ENCODE results near the gene SETD6.

Gene SETD6

GRCh38 chr16:58515871-58516767 lies 802 bp downstream of the SETD6 start (continued):
- 0 out of 2 replicates have a peak, but pooled peaks have one; percentile 1 for TF ChIP-seq GLIS2 (tag by site-specific recombination; IDR thresholded peaks at IDR 0.05)
- TF ChIP-seq KLF9 (tag by site-specific recombination; IDR thresholded peaks at IDR 0.05; ENCODE audit: low read depth) = peak; percentile 30
- TF ChIP-seq ZNF76 (tag by site-specific recombination; IDR thresholded peaks at IDR 0.05; ENCODE audit: borderline replicate concordance, low read depth) = no peak; the same call in 1 of the 2 replicates
- TF ChIP-seq ZNF114 (tag by site-specific recombination; IDR thresholded peaks at IDR 0.05) = no peak
- TF ChIP-seq ZNF560 (tag by site-specific recombination; IDR thresholded peaks at IDR 0.05; ENCODE audit: borderline replicate concordance) = no peak
- no peak for TF ChIP-seq ZNF404 (tag by site-specific recombination; IDR thresholded peaks at IDR 0.05)
- TF ChIP-seq ZBTB44 (tag by site-specific recombination; IDR thresholded peaks at IDR 0.05) = peak; percentile 50; the same call in 1 of the 2 replicates

GRCh38 chr16:58516768-58517107 lies 1.4 kb downstream of the SETD6 start:
- TF ChIP-seq GFI1B (tag by site-specific recombination; IDR thresholded peaks at IDR 0.05) (0 out of 2 replicates have a peak, but pooled peaks have one; percentile 32), BCL11A (tag by site-specific recombination; IDR thresholded peaks at IDR 0.05; ENCODE audit: low read depth) (no peak)
- no peak overlapping the region for H3K27ac ChIP-seq (ENCODE audit: extremely low read depth, low read depth, low read length)
- no peaks in the 10 kb centered on the region for H3K9me3 ChIP-seq (ENCODE audit: control insufficient read depth, insufficient read depth, low read depth, low read length)
- ChIA-PET POLR2A (interaction anchor here (1.5 kb wide), 1 partner anchor 17 kb away, joined by 3 read pairs; the partner anchor contains the start of gene NDRG4), CTCF (interaction anchor here (1.1 kb wide), 1 partner anchor 40 kb away, joined by 3 read pairs; no protein-coding TSS in a partner anchor)
- peaks cover 22 to 56% of the 10 kb centered on the region in 2 experiments for H3K36me3 ChIP-seq (ENCODE audit: control insufficient read depth in 2 of 2, insufficient read depth in 1 of 2, low read length in 2 of 2)
- no peak overlapping the region for H3K4me3 ChIP-seq (ENCODE audit: low read depth, low read length)
- peaks cover 4% of the 10 kb centered on the region; the same call in 1 of the 2 replicates for H3K4me1 ChIP-seq (ENCODE audit: control insufficient read depth, insufficient read depth, low read length)

- no peak overlapping the region for H3K4me3 ChIP-seq (ENCODE audit: low read depth, low read length)
- POLR2A ChIA-PET = interaction anchor here (0.6 to 1.6 kb wide), 3 partner anchors 27 to 166 kb away, joined by 3 to 9 read pairs (median 6); partner anchors contain the start of gene SLC38A7
- TF ChIP-seq ZNF596 (tag by site-specific recombination; IDR thresholded peaks at IDR 0.05) (no peak), ZBTB17 (tag by site-specific recombination; IDR thresholded peaks at IDR 0.05) (peak; percentile 46; the same call in 1 of the 2 replicates)
- H3K9me3 ChIP-seq (ENCODE audit: control insufficient read depth, insufficient read depth, low read depth, low read length) = no peaks in the 10 kb centered on the region
- CTCF ChIA-PET = interaction anchor here (0.6 to 1.9 kb wide), 4 partner anchors 21 to 321 kb away, joined by 3 to 12 read pairs (median 6); no protein-coding TSS in a partner anchor
- H3K27ac ChIP-seq (ENCODE audit: extremely low read depth, low read depth, low read length) = no peak overlapping the region
- peaks cover 33 to 72% of the 10 kb centered on the region in 2 experiments for H3K36me3 ChIP-seq (ENCODE audit: control insufficient read depth in 2 of 2, insufficient read depth in 1 of 2, low read length in 2 of 2)
- H3K4me1 ChIP-seq (ENCODE audit: control insufficient read depth, insufficient read depth, low read length) = peaks cover 4% of the 10 kb centered on the region; the same call in 1 of the 2 replicates
These were observed 3.0 kb downstream of the SETD6 start for GRCh38 chr16:58518083-58518979.

- H3K36me3 ChIP-seq (ENCODE audit: control insufficient read depth in 2 of 2, insufficient read depth in 1 of 2, low read length in 2 of 2) = peaks cover 36 to 79% of the 10 kb centered on the region in 2 experiments
- H3K27ac ChIP-seq (ENCODE audit: extremely low read depth, low read depth, low read length) = no peak overlapping the region
- CTCF ChIA-PET = interaction anchor here (0.6 to 1.9 kb wide), 5 partner anchors 13 to 322 kb away, joined by 3 to 12 read pairs (median 4); no protein-coding TSS in a partner anchor
- H3K9me3 ChIP-seq (ENCODE audit: control insufficient read depth, insufficient read depth, low read depth, low read length) = no peaks in the 10 kb centered on the region
- peaks cover 4% of the 10 kb centered on the region; the same call in 1 of the 2 replicates for H3K4me1 ChIP-seq (ENCODE audit: control insufficient read depth, insufficient read depth, low read length)
- H3K4me3 ChIP-seq (ENCODE audit: low read depth, low read length) = no peak overlapping the region
- POLR2A ChIA-PET = interaction anchor here (1.3 to 1.6 kb wide), 2 partner anchors 27 to 166 kb away, joined by 3 to 6 read pairs; partner anchors contain the start of gene SLC38A7
- no peak for TF ChIP-seq ZNF302 (tag by site-specific recombination; IDR thresholded peaks at IDR 0.05; ENCODE audit: low read depth)
- no peak for TF ChIP-seq ZNF518A (tag by site-specific recombination; conservative IDR thresholded peaks at IDR 0.05; ENCODE audit: low read depth)
- no peak for TF ChIP-seq ZNF133 (tag by site-specific recombination; IDR thresholded peaks at IDR 0.05)
- TF ChIP-seq ZNF174 (tag by site-specific recombination; IDR thresholded peaks at IDR 0.05) = no peak
- no peak for TF ChIP-seq KLF9 (tag by site-specific recombination; IDR thresholded peaks at IDR 0.05; ENCODE audit: low read depth)
- no peak for TF ChIP-seq RBAK (tag by site-specific recombination; IDR thresholded peaks at IDR 0.05)
- TF ChIP-seq ZNF426 (tag by site-specific recombination; IDR thresholded peaks at IDR 0.05) = no peak
These were observed 3.7 kb downstream of the SETD6 start for GRCh38 chr16:58518980-58519368.
